ENCODE data around the gene HELZ. TPM values are rescaled to one million over a fixed set of nuclear protein-coding genes. Genes with fewer than 3 reads are reported as not detected.
"Not testable (repeated sequence)": the region's sequence is repeated elsewhere in the genome, so short reads cannot be mapped to it uniquely, and the experiment has no call there.

Gene HELZ
- total and polyA plus RNA-seq, 4 donors = 3.8 to 69.2 (median 25.7) TPM

- Histone ChIP-seq H3K4me3 (ENCODE audit: low read depth in 1 of 3, low read length in 3 of 3) (no peak overlapping the region), H3K27ac (ENCODE audit: low read depth in 1 of 2, low read length in 2 of 2) (no peak overlapping the region), H3K4me1 (ENCODE audit: control insufficient read depth in 4 of 4, insufficient read depth in 4 of 4, low read length in 3 of 4) (no peaks in the 10 kb centered on the region), H3K36me3 (ENCODE audit: control insufficient read depth in 4 of 4, insufficient read depth in 3 of 4, low read depth in 1 of 4, low read length in 3 of 4) (no peaks in the 10 kb centered on the region), H3K27me3 (ENCODE audit: control insufficient read depth in 4 of 4, insufficient read depth in 4 of 4, low read length in 3 of 4) (no peaks in the 10 kb centered on the region), H3K9ac (ENCODE audit: low read depth in 1 of 2, low read length in 2 of 2) (no peak overlapping the region), H3K9me3 (ENCODE audit: control insufficient read depth in 4 of 4, low read length in 3 of 4) (no peaks in the 10 kb centered on the region)
- WGBS = 89% methylated on average over 7 of the region's 7 CpGs
- DNase-seq (ENCODE audit: low spot score) = no peak
- no peak for TF ChIP-seq FOXA2 (IDR thresholded peaks at IDR 0.05)
Measured at GRCh38 chr17:67041531-67041930, 203.5 kb downstream of the HELZ start.

GRCh38 chr17:67041119-67041518 is 203.9 kb downstream of the HELZ start:
- H3K27ac ChIP-seq (ENCODE audit: low read depth in 1 of 2, low read length in 2 of 2); H3K27me3 ChIP-seq (ENCODE audit: control insufficient read depth in 4 of 4, insufficient read depth in 4 of 4, low read length in 3 of 4); H3K4me3 ChIP-seq (ENCODE audit: low read depth in 1 of 3, low read length in 3 of 3); H3K9ac ChIP-seq (ENCODE audit: low read depth in 1 of 2, low read length in 2 of 2); H3K9me3 ChIP-seq (ENCODE audit: control insufficient read depth in 4 of 4, low read length in 3 of 4); H3K36me3 ChIP-seq (ENCODE audit: control insufficient read depth in 4 of 4, insufficient read depth in 3 of 4, low read depth in 1 of 4, low read length in 3 of 4); DNase-seq (ENCODE audit: low spot score); H3K4me1 ChIP-seq (ENCODE audit: control insufficient read depth in 4 of 4, insufficient read depth in 4 of 4, low read length in 3 of 4): not testable (repeated sequence)
- WGBS = 95% methylated on average over 5 of the region's 5 CpGs

- H3K9ac ChIP-seq (ENCODE audit: low read depth in 1 of 2, low read length in 2 of 2) = no peak overlapping the region
- no peak overlapping the region for H3K27ac ChIP-seq (ENCODE audit: low read depth in 1 of 2, low read length in 2 of 2)
- no peaks in the 10 kb centered on the region for H3K9me3 ChIP-seq (ENCODE audit: control insufficient read depth in 4 of 4, low read length in 3 of 4)
- no peaks in the 10 kb centered on the region for H3K36me3 ChIP-seq (ENCODE audit: control insufficient read depth in 4 of 4, insufficient read depth in 3 of 4, low read depth in 1 of 4, low read length in 3 of 4)
- DNase-seq (ENCODE audit: low spot score) = no peak
- H3K4me3 ChIP-seq (ENCODE audit: low read depth in 1 of 3, low read length in 3 of 3) = no peak overlapping the region
- WGBS = 87% methylated on average over 6 of the region's 6 CpGs
- no peaks in the 10 kb centered on the region for H3K4me1 ChIP-seq (ENCODE audit: control insufficient read depth in 4 of 4, insufficient read depth in 4 of 4, low read length in 3 of 4)
- TF ChIP-seq FOXA1 (IDR thresholded peaks at IDR 0.05) (no peak), SP1 (IDR thresholded peaks at IDR 0.05) (no peak), YY1 (IDR thresholded peaks at IDR 0.05) (no peak), JUND (IDR thresholded peaks at IDR 0.05) (no peak), RXRA (IDR thresholded peaks at IDR 0.05) (no peak), ZBTB33 (IDR thresholded peaks at IDR 0.05) (no peak), CTCF (IDR thresholded peaks at IDR 0.05; ENCODE audit: low read depth, low read length, missing input control) (no peak)
- H3K27me3 ChIP-seq (ENCODE audit: control insufficient read depth in 4 of 4, insufficient read depth in 4 of 4, low read length in 3 of 4) = no peaks in the 10 kb centered on the region
Measured at GRCh38 chr17:67040652-67041051, 204.3 kb downstream of the HELZ start.

GRCh38 chr17:67038861-67039365 is 206.1 kb downstream of the HELZ start:
- no peaks in the 10 kb centered on the region for H3K4me1 ChIP-seq (ENCODE audit: control insufficient read depth in 4 of 4, insufficient read depth in 4 of 4, low read length in 3 of 4)
- no peak overlapping the region for H3K27ac ChIP-seq (ENCODE audit: low read depth in 1 of 2, low read length in 2 of 2)
- DNase-seq (ENCODE audit: low spot score) = no peak
- no peaks in the 10 kb centered on the region for H3K36me3 ChIP-seq (ENCODE audit: control insufficient read depth in 4 of 4, insufficient read depth in 3 of 4, low read depth in 1 of 4, low read length in 3 of 4)
- no peak overlapping the region for H3K4me3 ChIP-seq (ENCODE audit: low read depth in 1 of 3, low read length in 3 of 3)
- no peak overlapping the region for H3K9ac ChIP-seq (ENCODE audit: low read depth in 1 of 2, low read length in 2 of 2)
- TF ChIP-seq YY1 (IDR thresholded peaks at IDR 0.05) (no peak), FOXA1 (IDR thresholded peaks at IDR 0.05) (no peak), EGR1 (IDR thresholded peaks at IDR 0.05; ENCODE audit: low read depth in 2 of 2) (no peak), REST (IDR thresholded peaks at IDR 0.05) (no peak), MAX (IDR thresholded peaks at IDR 0.05) (no peak)
- no peaks in the 10 kb centered on the region for H3K9me3 ChIP-seq (ENCODE audit: control insufficient read depth in 4 of 4, low read length in 3 of 4)
- 55% methylated on average over 5 of the region's 5 CpGs for WGBS
- H3K27me3 ChIP-seq (ENCODE audit: control insufficient read depth in 4 of 4, insufficient read depth in 4 of 4, low read length in 3 of 4) = no peaks in the 10 kb centered on the region
